SW 1271 (cell line): Measurements from ENCODE around the gene CD1E.
"Not testable (repeated sequence)": the region's sequence is repeated elsewhere in the genome, so short reads cannot be mapped to it uniquely, and the experiment has no call there.

Experiments
- DNase-seq, 2 experiments: peaks; one replicate each; lab custom pipeline; 2025; lab: John Stamatoyannopoulos, UW

The CD1E gene

DNA sequence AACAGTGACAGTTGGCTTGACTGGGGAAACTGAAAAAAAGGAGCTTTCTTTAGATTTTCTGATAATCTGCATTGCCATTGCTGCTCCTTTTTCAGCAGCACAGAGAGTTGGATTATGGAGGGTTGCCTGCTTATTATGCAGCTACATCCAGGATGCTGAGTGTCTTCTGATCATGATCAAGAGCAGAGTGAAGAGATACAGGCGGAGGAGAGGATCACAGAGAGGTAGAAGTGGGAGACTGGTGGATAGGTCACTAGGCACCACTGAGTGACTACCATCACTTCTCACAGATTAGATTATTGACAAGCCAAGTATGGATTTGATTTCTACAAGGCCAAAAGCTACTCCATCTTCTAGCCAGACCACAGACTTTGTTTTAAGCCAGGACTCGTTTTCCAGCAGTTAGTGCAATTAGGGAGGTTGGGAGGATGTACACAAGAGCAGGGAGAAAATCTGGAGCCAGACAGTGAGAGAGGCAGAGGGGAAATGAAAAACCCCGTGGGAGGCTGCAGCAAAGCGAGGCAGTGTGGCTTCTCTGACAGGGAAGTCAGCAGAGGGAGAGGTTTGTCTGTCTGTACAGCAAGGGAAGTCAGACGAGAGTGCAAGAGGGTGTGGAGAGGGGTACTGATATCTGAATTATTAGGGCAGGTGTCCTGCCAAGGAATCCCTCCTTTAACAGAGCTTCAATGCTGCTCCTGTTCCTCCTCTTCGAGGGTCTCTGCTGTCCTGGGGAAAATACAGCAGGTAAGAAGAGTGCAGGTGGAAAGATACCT is at the start of gene CD1E:
CD1E (plus strand) TSS at position 592 of the 773 bp plus-strand sequence; CDS start at position 687, 95 bp downstream.
- DNase-seq: no peak

DNA sequence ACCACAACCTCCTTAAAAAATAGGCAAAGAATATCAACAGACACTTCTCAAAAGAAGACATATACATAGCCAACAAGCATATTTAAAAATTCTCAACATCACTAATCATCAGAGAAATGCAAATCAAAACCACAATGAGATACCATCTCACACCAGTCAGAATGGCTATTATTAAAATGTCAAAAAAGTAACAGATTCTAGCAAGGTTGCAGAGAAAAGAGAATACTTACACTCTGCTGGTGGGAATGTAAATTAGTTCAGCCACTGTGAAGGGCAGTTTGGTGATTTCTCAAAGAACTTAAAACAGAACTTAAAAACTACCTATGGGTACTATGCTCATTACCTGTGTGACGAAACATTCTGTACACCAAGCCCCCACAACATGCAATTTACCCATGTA is 43.1 kb upstream of the CD1E start:
- DNase-seq: no peak

- DNase-seq: no peak
Observed at GRCh38 chr1:158311066-158311465, 42.6 kb upstream of the CD1E start.

- no peak for DNase-seq
Observed at GRCh38 chr1:158323866-158324265, 29.8 kb upstream of the CD1E start.

GRCh38 chr1:158324395-158324794 is 29.3 kb upstream of the CD1E start:
- DNase-seq: no peak

DNA sequence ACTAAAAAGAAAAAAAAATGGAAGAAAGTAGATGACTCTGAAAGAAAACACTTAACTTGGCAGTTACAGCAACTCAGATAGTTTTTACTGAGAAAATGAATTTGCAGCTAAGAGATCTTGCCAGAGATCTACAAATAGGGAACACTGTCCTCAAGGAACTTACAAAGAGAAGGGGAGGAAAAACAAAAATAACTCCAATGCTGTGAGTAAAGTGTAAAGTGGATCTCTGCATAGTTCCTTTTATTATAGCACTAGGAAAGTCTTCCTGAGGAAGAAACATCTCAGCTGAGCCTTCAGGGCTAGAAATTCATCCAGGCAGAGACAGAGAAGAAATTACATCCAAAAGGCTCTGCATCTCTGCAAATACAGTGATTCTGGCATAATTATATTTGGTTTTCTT is 26.2 kb upstream of the CD1E start:
- no peak for DNase-seq

DNA sequence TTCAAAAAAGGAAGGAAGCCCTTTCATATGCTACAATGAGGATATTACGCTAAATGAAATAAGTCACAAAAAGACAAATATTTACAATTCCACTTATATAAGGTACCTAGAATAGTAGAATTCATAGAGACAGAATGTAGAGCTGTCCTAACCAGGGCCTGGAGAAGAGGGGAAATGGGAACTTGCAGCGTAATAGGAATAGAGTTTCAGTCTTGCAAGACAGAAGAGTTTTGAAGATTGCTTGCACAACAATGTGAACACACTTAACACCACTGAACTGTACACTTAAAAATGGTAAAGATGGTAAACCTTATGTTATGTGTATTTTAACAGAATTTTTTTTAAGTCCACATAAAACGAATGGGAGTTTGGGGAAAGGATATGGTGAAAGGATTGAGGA is 25.3 kb upstream of the CD1E start:
- DNase-seq: no peak

DNA sequence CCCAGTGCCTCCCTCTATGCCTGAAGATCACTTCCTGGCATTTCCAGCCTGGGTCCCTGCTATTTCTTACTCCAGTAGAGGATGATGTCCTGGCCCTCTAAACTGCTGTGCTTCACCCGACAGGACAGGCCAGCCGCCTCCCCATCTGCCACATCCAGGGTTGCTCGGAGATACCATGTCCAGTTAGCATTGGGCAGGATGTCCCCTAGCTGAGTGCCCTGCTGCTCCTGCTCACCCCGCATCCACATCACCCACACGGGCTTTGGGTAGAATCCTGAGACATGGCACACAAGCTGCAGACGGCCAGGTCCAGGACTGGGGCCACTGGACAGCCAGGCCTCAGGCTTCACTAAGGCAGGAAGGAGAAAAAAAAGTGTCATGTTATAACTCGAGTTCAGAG is 24.4 kb upstream of the CD1E start:
- no peak for DNase-seq

- no peak for DNase-seq
Observed at GRCh38 chr1:158329733-158330132, 24.0 kb upstream of the CD1E start.

GRCh38 chr1:158330391-158331105 is 23.1 kb upstream of the CD1E start:
- DNase-seq: no peak

DNA sequence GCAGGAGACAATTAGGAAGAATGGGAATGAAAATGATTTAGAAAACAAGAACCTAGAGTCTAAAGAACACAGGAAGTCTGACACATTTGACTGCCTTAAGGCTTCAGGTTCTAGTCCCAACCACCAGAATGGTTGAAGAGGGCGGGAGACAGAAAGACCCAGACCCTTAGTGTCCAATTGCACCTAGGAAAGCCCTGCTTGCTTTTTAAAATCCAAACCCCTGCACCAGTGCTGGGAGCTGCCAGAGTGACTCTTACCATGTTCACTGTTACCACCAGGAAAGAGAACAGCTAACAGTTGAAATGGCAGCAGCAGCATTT is 22.6 kb upstream of the CD1E start:
- no peak for DNase-seq

DNA sequence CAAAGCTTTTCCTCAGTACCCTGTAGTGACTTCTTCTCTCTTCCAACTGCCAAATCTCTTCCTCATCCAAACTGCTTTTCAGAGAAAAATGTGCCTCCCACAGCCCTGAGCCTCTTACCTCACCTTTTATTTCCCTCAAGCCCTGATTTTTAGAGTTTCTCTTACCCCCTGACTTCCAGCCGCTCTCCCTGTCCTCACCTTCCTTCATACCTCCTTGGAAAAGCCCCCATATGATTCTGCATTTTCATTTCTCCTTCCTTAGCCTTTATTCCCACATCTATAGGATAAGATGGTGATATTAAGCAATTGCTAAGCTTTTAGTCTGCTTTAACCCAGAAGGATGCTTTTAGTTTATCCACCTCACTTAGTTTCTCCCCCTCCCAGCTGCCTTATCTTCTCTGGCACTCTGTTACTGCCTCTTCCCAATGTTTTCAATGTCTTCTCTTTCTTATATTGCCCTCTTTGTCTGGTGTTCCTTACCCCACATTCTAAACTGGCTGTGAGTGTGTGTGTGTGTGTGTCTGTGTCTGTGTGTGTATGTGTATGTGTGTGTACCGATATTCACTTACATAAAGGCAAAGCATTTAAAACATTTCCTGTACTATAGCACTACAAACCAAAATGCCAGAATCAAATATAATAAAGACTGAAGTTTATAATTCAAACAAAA is 22.1 kb upstream of the CD1E start, which contains the start of gene CD1B:
CD1B (minus strand) TSS at position 51 of the 670 bp plus-strand sequence. CDS start 108 bp downstream, outside the sequence.
- no peak for DNase-seq

GRCh38 chr1:158333405-158334155 is 20.1 kb upstream of the CD1E start:
- DNase-seq: no peak

GRCh38 chr1:158334526-158335212 is 19.0 kb upstream of the CD1E start:
- no peak for DNase-seq

GRCh38 chr1:158335213-158335532 is 18.5 kb upstream of the CD1E start:
- DNase-seq: no peak

DNA sequence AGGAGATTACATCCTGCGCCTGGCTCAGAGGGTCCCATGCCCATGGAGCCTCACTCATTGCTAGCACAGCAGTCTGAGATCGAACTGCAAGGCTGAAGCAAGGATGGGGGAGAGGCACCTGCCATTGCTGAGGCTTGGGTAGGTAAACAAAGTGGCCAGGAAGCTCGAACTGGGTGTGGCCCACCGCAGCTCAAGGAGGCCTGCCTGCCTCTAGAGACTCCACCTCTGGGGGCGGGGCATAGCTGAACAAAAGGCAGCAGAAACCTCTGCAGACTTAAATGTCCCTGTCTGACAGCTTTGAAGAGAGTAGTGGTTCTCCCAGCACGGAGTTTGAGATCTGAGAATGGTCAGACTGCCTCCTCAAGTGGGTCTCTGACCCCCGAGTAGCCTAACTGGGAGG is 17.3 kb upstream of the CD1E start:
- DNase-seq: not testable (repeated sequence)

DNA sequence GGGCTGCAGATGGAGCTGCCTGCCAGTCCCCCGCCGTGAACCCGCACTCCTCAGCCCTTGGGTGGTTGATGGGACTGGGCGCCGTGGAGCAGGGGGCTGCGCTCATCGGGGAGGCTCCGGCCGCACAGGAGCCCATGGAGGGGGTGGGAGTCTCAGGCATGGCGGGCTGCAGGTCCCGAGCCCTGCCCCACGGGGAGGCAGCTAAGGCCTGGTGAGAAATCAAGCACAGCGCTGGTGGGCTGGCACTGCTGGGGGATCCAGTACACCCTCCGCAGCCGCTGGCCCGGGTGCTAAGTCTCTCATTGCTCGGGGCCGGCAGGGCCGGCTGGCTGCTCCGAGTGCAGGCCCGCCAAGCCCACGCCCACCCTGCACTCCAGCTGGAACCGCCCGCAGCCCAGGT is 4.7 kb upstream of the CD1E start:
- DNase-seq: not testable (repeated sequence)

GRCh38 chr1:158354255-158354654 is 561 bp downstream of the CD1E start:
- no peak for DNase-seq

DNA sequence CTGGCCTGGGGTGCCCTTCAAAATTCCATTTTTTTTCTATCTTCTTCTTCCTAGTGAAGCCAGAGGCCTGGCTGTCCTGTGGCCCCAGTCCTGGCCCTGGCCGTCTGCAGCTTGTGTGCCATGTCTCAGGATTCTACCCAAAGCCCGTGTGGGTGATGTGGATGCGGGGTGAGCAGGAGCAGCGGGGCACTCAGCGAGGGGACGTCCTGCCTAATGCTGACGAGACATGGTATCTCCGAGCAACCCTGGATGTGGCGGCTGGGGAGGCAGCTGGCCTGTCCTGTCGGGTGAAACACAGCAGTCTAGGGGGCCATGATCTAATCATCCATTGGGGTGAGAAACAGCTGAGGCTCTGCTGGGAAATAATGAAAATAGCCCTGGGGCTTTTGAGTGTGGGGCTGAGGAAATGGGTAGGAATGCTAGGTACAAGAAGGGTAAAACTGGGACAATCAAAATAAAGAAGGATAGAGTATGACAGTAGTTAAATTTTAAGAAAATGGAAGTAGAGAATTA is 2.1 kb downstream of the CD1E start:
- DNase-seq: no peak

- DNase-seq: no peak
Observed at GRCh38 chr1:158356616-158357015, 2.9 kb downstream of the CD1E start.

DNA sequence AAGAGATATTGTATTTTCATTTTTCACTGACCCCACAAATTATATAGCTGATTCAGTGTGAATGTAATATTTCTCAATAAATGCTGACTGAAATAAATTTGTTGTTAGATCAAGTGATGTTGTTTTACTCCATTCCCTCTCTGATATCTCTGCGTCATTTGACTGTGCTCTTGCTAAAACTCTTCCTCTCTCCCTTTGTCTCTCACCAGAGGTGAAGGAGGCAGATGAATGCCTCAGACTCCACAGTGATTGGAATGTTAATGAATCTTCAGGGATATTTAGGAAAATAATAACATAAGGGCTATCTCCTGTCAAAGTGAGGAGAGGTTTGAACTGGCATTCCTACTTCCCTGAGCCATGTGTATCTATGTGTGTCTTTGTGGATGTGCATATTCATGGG is 3.7 kb downstream of the CD1E start:
- DNase-seq: no peak

- DNase-seq: no peak
Observed at GRCh38 chr1:158362482-158362881, 8.8 kb downstream of the CD1E start.
